ENCODE measurements around the gene NKAIN4. TPM values are rescaled to one million over a fixed set of nuclear protein-coding genes. Genes with fewer than 3 reads are reported as not detected.

Gene NKAIN4
- total RNA-seq, 1 donor from 2014 or later = not detected

DNA sequence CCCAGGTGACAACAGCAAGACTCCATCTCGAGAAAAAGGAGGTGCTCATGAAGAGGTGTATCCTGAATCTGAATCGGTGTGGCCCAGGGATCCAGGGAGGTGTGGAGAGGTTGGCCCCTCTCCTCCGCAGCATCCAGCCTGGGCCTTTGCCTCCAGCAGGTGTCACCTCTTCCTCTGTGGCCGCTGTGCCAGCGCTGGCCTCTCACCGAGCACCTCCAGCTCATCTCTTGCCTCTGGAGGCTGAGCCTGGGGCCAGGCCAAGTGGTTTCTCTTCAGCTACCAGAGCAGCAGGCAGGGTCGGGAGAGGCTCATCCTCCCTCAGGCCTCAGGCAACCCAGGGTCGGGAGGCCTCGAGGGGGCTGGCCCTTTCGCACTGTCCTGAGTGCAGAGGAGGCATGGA lies 37.5 kb upstream of the NKAIN4 start:
- ATAC-seq = no peak
- intact Hi-C loops (cut with DNase I) = no loop called here
- Histone ChIP-seq H3K27me3 (peaks cover 27% of the 10 kb centered on the region), H3K27ac (no peak overlapping the region), H3K4me3 (no peak overlapping the region), H3K36me3 (peaks cover 17% of the 10 kb centered on the region), H3K4me1 (no peaks in the 10 kb centered on the region), H3K9me3 (no peaks in the 10 kb centered on the region)
- no peak for DNase-seq
- TF ChIP-seq, protein P1, sequence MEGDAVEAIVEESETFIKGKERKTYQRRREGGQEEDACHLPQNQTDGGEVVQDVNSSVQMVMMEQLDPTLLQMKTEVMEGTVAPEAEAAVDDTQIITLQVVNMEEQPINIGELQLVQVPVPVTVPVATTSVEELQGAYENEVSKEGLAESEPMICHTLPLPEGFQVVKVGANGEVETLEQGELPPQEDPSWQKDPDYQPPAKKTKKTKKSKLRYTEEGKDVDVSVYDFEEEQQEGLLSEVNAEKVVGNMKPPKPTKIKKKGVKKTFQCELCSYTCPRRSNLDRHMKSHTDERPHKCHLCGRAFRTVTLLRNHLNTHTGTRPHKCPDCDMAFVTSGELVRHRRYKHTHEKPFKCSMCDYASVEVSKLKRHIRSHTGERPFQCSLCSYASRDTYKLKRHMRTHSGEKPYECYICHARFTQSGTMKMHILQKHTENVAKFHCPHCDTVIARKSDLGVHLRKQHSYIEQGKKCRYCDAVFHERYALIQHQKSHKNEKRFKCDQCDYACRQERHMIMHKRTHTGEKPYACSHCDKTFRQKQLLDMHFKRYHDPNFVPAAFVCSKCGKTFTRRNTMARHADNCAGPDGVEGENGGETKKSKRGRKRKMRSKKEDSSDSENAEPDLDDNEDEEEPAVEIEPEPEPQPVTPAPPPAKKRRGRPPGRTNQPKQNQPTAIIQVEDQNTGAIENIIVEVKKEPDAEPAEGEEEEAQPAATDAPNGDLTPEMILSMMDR (IDR thresholded peaks at IDR 0.05) = no peak

DNA sequence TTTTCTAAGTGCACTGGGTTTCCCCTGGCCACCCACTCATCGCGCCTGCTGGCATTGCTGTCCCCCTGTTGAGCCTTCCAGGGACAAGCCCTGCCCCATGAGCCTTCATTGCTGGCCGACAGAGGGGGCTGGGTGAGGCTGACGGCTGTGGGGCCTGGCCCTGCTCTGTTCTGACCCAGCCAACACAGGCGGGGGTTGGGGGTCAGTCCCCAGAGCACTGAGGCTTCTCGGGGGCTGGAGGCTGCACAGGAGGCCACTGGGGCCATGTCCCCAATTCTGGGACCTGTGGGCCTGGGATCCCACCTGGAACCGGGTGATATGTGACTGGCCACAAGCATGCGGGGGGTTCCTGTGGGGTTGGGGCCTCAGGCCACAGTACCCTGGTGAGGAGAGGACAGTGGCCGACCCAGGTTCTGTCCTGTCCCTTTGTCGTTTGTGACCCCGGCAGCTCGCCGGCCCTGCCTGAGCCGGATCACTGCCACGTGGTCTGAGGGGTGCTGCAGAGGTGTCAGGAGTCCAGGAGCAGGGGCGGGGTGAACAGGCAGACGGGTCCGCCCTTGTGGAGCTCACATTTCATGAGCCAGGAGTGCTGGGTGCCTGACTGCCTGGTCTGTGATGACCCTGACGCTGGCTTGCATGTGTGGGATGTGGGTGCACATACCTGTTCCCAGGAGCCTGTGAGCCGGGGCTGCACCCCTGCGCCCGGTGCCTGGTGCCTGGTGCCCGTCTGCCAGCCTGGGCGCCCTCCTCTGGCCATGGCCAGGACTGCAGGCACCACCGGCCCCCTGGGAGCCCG lies 36.6 kb upstream of the NKAIN4 start:
- no peak for DNase-seq
- TF ChIP-seq, protein P1 (IDR thresholded peaks at IDR 0.05) = peak; percentile 65
- ATAC-seq = peak; percentile 64

DNA sequence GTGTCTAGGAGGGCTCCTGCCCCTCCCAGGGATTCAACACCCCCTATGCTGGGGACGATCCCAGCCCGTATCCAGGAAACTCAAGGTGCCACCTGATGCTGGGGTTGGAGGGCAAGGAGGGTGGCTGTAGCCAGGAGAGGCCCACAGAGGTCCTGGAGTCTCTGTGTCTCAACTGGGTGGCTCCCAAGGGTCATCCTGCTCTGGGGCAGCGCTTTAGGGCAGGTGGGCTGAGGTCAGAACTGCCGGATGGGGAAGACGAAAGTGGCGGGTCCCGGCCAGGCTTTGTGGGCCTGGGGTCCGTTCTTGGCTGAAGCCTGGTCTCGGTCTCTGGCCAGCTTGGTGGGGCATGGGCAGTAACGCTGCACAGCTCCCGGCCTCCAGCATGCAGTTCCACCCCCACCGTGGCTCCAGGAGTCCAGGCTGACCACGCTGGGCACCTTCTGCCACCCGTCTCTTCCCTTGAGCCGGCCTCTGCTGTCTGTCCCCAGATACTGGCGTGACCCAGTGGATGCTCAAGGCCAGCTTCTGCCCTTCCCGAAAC lies 35.9 kb upstream of the NKAIN4 start:
- TF ChIP-seq, protein P1 (IDR thresholded peaks at IDR 0.05) = no peak
- intact Hi-C loops (cut with DNase I) = no loop called here
- Histone ChIP-seq H3K9me3 (no peaks in the 10 kb centered on the region), H3K4me1 (no peaks in the 10 kb centered on the region), H3K36me3 (peaks cover 22% of the 10 kb centered on the region), H3K27me3 (peaks cover 12% of the 10 kb centered on the region), H3K4me3 (no peak overlapping the region), H3K27ac (no peak overlapping the region)
- DNase-seq (no peak), ATAC-seq (no peak)

More for the DNA sequence above, 36.6 kb upstream of the NKAIN4 start:
- intact Hi-C loops (cut with DNase I) = no loop called here
- no peak overlapping the region for H3K27ac ChIP-seq
- H3K36me3 ChIP-seq = peaks cover 20% of the 10 kb centered on the region
- H3K27me3 ChIP-seq = peaks cover 18% of the 10 kb centered on the region
- no peaks in the 10 kb centered on the region for H3K9me3 ChIP-seq
- no peak overlapping the region for H3K4me3 ChIP-seq
- H3K4me1 ChIP-seq = no peaks in the 10 kb centered on the region

DNA sequence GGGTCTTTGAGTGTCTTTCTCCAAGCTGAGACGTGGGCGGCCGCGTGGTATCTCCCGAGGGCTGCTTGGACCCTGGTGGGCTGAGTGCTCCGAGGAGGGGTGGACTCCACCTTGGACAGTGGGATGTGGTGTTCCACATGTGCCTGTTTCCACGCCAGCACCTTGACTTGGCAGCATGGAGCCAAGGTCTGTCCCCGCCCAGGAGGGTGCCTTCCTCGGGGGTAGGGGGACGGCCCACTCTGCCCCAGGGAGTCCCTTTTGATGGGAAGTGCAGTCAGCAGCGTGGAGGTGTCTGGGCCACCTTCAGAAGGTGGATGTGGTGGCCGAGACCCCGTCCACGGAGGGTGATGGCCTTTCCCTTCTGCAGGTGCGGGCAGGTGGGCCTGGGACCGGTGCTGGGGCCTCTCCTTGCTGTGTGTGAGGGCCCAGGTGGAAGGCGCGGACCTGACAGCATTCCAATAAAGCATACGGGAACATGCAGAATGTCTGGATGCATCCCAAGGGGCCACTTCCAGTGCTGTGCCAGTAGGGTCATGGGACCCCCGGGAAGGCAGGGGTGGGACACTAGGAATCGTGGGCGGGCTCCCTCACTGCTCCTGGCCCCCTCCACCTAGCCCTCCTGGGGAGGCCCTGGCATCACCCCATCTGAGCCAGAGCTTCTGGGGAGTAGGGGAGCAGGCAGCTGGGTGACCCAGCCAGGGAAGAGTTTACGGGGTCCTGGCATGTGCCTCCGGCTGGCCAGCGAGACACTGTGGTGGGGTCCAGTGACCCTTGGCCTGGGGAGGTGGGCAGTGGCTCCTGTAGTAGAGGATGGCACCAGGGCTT lies 35.3 kb upstream of the NKAIN4 start:
- Histone ChIP-seq H3K27me3 (peaks cover 6% of the 10 kb centered on the region), H3K4me3 (no peak overlapping the region), H3K36me3 (peaks cover 24% of the 10 kb centered on the region), H3K4me1 (no peaks in the 10 kb centered on the region), H3K9me3 (no peaks in the 10 kb centered on the region), H3K27ac (no peak overlapping the region)
- TF ChIP-seq, protein P1 (IDR thresholded peaks at IDR 0.05) = no peak
- ATAC-seq = no peak
- DNase-seq = no peak
- intact Hi-C loops (cut with DNase I) = no loop called here

DNA sequence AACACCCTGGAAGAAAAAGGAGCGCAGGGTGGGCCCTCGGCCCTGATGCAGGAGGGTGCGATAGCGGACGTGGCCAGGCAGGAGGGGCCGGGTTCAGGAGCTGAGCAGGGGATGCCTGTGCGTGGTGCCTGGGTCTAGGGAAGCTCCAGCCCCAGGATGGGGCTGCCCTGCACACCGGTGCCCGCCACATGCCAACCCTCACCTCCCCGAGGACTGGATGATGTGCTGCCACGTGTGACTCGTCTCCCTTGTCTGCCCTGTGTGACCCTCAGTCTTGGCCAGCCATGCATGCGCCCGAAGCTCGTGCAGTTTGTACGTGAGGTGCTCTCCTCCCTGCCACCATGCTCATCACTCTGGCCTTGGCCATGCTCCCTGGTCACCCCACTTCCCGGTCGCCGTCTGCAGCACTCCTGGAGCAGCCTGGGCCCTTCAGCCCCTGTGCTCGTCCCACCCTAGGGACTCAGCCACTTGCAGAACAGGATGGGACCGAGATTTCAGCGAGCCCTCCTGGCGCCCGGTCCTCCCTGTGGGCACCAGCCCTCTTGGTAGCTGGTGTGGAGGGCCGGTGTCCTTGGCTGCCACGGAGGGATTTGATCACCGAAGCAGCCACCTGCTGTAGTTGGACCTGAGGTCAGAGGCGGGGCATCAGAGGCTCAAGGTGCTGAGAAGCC lies 34.5 kb upstream of the NKAIN4 start:
- peaks cover 5% of the 10 kb centered on the region for H3K27me3 ChIP-seq
- no peaks in the 10 kb centered on the region for H3K9me3 ChIP-seq
- H3K27ac ChIP-seq = no peak overlapping the region
- H3K36me3 ChIP-seq = peaks cover 24% of the 10 kb centered on the region
- H3K4me1 ChIP-seq = no peaks in the 10 kb centered on the region
- DNase-seq (no peak), ATAC-seq (no peak)
- intact Hi-C loops (cut with DNase I) = no loop called here
- H3K4me3 ChIP-seq = no peak overlapping the region
- TF ChIP-seq, protein P1 (IDR thresholded peaks at IDR 0.05) = no peak
